GM12892 (cell line): ENCODE measurements around the gene CCDC126.

Experiments
- DNase-seq: peaks from one replicate; pipeline ENCODE4 v3.0.0; 2011; ENCODE audit not compliant: insufficient read length
- FAIRE-seq: peaks from 2 replicates; lab custom pipeline; 2011; peaks lifted over from hg19 to GRCh38; lab: Jason Lieb, UNC
- POLR2A ChIP-seq: IDR thresholded peaks from 2 replicates; pipeline ENCODE4 v1.6.1; 2011; ENCODE audit warnings: low read depth, low read length, control low read depth
- POLR2AphosphoS5 ChIP-seq: IDR thresholded peaks from 2 replicates; pipeline ENCODE4 v1.6.1; 2011; ENCODE audit warnings: low read depth, low read length, control low read depth
- TAF1 ChIP-seq: IDR thresholded peaks from 2 replicates; pipeline ENCODE4 v1.6.1; 2011; ENCODE audit warnings: low read depth, mild to moderate bottlenecking, control low read depth, low read length, borderline replicate concordance

The CCDC126 gene

DNA sequence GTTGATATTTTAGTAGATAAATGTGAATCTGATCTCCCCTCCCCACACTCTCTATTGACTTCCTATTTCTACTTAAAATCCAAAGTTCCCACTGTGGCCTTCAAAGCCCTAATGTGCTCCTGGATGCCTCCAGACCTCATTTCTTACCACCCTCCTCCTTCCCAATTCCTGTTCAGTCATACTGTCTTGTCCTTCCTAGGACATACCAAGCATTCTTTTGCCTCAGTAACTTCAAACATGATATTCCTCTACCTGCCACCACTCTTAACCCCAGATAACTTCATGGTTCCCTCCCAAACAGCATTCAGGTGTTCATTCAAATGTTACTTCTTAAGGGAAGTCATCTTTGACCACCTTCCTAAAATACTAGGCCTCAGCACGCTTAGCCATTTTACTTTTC lies 48.6 kb downstream of the CCDC126 start:
- TF ChIP-seq POLR2AphosphoS5 (no peak), TAF1 (no peak), POLR2A (no peak)
- no peak for DNase-seq
- no peak for FAIRE-seq

DNA sequence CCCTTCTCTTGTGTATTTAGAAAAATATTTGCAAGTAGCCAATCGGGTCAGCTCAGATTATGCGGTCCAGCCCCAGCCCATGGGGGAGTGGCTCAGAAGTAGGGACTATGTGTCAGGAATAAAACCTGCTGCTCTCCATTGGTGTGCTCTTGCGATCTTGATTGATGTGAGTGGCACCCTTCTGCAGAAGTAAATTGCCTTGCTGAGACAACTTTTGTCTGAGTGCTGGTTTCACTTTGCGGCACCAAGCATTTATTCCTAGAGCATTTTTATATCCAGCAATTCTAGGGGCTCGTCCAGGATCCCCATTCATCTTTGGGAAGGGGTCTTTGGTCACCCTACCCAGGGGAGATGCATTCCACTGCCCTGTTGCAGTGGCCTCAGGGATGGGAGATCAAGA lies 56.8 kb downstream of the CCDC126 start:
- no peak for FAIRE-seq
- TF ChIP-seq POLR2A (no peak), TAF1 (no peak), POLR2AphosphoS5 (no peak)
- DNase-seq, result no peak

DNA sequence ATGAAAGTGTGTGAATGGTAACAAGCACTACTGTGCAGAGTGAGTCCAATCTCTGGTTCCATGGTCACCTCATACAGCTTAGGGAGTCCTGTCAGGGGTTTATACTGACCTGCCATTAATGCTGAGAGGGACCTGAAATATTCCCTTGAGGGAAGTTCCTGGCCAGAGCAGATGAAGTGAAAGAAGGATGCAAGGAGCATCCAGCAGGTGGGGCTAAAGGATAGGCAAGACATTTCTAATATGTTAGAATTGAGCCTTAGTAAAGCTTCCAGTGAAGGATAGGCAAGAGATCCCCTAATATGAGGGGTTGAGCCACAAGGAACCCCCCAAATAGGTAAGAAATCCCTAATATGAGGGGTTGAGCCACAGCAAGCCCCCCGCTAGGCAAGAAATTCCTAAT lies 57.3 kb downstream of the CCDC126 start:
- TF ChIP-seq TAF1 (no peak), POLR2AphosphoS5 (no peak), POLR2A (no peak)
- DNase-seq (no peak), FAIRE-seq (no peak)

DNA sequence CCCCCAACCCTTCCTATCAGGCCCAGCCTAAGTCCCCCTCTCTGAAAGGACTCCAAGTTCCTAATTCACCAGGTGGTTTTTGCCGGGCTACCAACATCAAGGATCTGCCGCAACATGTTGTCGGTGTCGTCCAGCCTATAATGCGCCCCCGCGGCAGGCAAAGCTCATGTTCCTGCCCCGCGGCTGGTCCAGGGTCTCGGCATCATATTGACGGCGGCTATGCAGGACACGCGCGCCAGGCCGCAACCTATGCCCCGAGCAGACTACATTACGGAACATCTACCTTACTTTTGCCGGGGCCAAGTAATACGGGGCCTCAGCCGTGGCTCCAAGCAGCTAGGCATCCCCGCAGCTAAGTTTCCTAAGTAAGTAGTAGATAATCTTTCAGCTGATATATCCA lies 58.3 kb downstream of the CCDC126 start:
- DNase-seq (no peak), FAIRE-seq (no peak)
- no peak for TF ChIP-seq POLR2A
- TF ChIP-seq POLR2AphosphoS5, result no peak
- TF ChIP-seq TAF1, result no peak

DNA sequence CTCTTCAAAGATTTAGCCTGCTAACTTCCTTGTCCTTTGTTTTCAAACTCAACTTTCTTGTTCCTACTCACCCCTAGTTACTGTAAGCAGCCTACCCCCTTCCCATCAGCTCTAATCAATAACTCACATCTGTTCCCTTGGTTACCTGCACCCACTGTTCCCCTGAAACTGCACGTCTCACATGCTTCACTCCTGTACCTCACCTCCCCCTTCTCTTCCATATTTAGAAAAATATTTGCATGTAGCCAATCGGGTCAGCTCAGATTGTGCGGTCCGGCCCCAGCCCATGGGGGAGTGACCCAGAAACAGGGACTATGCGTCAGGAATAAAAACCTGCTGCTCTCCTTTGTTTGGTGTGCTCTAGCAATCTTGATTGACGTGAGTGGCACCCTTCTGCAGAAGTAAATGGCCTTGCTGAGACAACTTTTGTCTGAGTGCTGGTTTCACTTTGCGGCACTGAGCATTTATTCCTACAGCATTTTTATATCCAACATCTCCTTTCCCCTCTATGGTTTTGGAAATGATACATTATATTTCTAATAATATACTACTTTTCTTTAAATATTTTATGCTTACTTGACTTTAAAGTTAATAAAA lies 61.7 kb downstream of the CCDC126 start:
- FAIRE-seq (no peak), DNase-seq (no peak)
- TF ChIP-seq POLR2AphosphoS5 (no peak), TAF1 (no peak), POLR2A (no peak)

DNA sequence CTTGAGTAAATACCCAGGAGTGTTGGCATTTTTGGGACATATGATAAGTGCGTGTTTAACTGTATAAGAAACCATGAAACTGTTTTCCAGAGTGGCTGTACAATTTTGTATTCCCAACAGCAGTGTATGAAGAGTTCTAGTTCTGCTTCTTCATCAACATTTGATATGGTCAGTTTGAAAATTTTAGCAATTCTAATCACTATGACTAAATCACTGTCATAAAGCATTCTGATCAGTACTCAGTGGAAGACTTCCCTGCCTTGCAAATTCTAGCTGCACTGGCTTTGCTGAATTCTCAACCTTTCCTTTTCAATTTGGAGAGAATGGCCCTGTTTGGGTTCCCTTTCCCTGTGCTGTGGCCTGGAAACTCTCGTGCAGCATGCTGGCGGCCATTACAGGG lies 64.2 kb downstream of the CCDC126 start:
- FAIRE-seq (no peak), DNase-seq (no peak)
- TF ChIP-seq POLR2A, result no peak
- no peak for TF ChIP-seq TAF1
- no peak for TF ChIP-seq POLR2AphosphoS5

DNA sequence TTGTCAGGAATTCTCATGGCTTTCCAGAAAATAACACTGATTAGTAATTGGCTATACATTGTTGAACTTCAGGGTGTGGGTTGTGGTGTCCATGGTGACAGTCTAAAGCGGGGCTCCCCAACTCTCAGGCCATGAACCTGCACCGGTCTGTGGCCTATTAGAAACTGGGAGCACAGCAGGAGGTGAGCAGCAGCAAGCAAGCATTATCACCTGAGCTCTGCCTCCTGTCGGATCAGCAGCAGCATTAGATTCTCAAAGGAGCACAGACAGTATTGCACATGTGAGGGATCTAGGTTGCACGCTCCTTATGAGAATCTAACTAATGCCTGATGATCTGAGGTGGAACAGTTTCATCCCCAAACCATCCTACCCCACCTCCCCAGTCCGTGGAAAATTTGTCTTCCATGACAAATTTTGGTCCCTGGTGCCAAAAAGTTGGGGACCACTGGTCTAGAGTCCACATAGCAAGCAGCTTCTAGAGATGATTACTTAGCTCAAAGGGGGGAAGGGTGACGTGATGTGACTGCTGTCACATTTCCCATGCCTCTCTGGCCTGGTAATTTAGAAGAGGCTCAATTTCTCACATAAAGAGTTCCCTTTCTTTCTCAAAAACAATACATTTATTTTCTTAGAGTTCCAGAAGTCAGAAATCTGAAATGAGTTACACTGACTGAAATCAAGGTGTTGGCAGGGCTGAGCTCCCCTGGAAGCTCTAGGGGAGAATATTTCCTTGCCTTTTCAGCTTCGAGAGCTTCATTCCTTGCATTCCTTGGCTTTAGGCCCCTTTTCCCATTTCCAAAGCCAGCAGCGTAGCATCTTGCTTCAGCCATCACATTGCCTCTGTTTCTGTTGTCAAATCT lies 65.2 kb downstream of the CCDC126 start:
- no peak for TF ChIP-seq POLR2A
- no peak for TF ChIP-seq POLR2AphosphoS5
- DNase-seq (no peak), FAIRE-seq (no peak)

DNA sequence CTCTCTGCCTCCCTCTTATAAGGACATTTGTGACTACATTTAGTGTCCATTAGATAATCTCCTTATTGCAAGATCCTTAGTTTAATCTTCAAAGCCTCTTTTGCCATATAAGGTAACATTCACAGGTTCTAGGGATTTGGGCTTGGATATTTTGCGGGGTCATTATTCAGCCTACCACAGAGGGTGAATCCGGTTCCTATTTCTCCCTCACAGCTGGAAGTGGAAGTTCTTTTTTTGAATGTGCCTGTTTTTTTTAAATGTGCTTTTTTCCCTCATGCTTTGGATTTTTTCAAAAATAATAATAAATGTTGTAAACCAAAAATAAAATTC lies 65.8 kb downstream of the CCDC126 start:
- no peak for TF ChIP-seq POLR2AphosphoS5
- no peak for TF ChIP-seq POLR2A
- TF ChIP-seq TAF1, result no peak
- FAIRE-seq, result no peak

DNA sequence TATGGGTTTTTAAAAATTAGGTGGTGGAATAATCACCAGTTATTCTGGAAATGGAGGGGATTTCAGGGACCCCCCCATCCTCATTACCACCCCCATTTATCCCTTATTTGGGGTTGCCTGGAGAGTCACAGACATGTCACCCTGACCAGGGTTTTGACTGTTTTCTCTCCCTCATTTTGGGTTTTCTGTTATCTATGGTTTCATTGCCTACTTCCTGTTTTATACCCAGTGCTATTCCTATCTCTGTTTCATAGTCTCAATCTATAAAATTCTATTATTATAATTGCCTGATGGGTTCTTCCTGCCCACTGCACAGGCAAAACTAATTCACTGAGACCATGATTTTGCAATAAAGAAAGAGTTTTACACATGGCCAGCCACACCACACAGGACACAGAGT lies 66.9 kb downstream of the CCDC126 start:
- DNase-seq (no peak), FAIRE-seq (no peak)
- TF ChIP-seq TAF1 (no peak), POLR2AphosphoS5 (no peak), POLR2A (no peak)

More for the DNA sequence above, 65.8 kb downstream of the CCDC126 start:
- DNase-seq, result no peak

DNA sequence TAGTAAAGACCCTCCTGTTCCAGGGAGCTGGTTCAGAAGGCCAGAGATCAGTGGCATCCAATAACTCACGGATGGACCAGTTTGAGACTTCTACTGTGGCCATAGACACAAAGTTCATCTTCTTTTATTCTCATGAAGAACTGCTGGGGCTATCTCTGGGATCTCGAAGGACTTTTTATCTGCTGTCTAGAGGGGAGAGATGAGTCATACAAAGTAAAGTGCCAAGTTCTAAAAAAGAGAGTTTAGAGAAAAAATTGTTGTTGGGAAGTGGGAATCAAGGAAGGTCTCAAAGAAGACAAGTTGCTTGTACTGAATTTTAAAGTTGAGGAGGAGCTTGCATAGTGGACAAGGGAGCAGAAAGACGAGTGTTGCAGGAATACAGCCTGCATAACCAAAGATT lies 74.9 kb downstream of the CCDC126 start:
- TF ChIP-seq TAF1, result no peak
- TF ChIP-seq POLR2A, result no peak
- no peak for TF ChIP-seq POLR2AphosphoS5
- DNase-seq (no peak), FAIRE-seq (no peak)

DNA sequence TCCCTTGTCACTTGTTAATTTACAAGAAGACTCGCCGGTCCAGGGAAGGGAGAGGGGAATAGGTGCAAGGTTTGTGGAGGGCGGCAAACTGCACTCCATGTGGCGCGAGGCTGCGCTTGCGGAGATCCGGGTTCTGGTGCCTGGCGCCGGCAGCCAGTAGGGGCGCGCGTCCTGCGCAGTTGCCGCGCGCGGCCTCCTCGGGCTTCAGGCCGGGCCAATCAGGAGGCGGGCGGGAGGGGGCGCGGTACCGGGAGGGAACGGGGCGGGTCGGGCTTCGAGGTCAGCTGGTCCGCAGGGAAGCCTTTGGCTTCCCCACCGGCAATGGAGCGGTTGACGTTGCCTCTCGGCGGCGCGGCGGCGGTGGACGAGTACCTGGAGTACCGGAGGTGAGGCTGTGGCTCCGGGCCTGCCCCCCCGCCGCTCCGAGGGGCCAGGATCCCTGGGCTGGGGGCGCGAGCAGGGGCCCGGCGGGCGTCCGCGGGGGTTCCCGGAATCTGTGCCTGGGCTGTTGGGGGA lies 82.8 kb downstream of the CCDC126 start, which contains the start of gene FAM221A:
FAM221A (plus strand) TSS at position 302 of the 516 bp plus-strand sequence; CDS start at position 322, 20 bp downstream.
- peak; percentile 68 for DNase-seq
- FAIRE-seq, result peak; percentile 97
- TF ChIP-seq POLR2A (peak; percentile 22; the same call in 1 of the 2 replicates), POLR2AphosphoS5 (no peak), TAF1 (no peak)
